PC-3 (cell line): ENCODE data around the gene PTOV1. TPM values are rescaled to one million over a fixed set of nuclear protein-coding genes. Genes with fewer than 3 reads are reported as not detected.

Experiments
- ATAC-seq: fragments of 200-7000 bp; cut with Tn5 transposase; 2 replicates; pipeline ENCODE4 v1.9.1; 2020; ENCODE audit warnings: mild to moderate bottlenecking, moderate library complexity
- BruUV-seq: library from RNA; stranded (reverse); fragments of 400-500 nt; replicated peaks from 2 replicates; lab custom pipeline; 2021; lab: Mats Ljungman, UMichigan
- CTCF ChIA-PET: fragments of 300-600 bp; sonication (Branson Sonifier 250); formaldehyde crosslinking; loops from one replicate; lab custom pipeline; 2022; ENCODE audit warnings: antibody characterized with exemption; lab: Charles Lee
- POLR2A ChIA-PET: fragments of 300-600 bp; sonication (Branson Sonifier 250); formaldehyde crosslinking; loops from one replicate; lab custom pipeline; 2022; ENCODE audit warnings: antibody characterized with exemption; ENCODE audit not compliant: unreplicated experiment; lab: Charles Lee
- DNase-seq: peaks from one replicate; pipeline ENCODE4 v3.0.0-alpha.2; 2015
- H2AFZ ChIP-seq: fragments of 300-600 bp; sonication (generic); 2 replicates; pipeline ENCODE4 v1.6.0; 2016; ENCODE audit warnings: antibody characterized with exemption, low read length
- H3F3A ChIP-seq: fragments of 300-600 bp; sonication (generic); one replicate; pipeline ENCODE4 v1.6.0; 2017; ENCODE audit warnings: antibody characterized with exemption, low read length, control low read depth, mild to moderate bottlenecking; ENCODE audit not compliant: unreplicated experiment
- H3K27ac ChIP-seq: fragments of 300-600 bp; sonication (generic); 2 replicates; pipeline ENCODE4 v1.5.1; 2016; ENCODE audit warnings: mild to moderate bottlenecking, low read length
- H3K27me3 ChIP-seq: fragments of 300-600 bp; sonication (generic); 2 replicates; pipeline ENCODE4 v1.6.1; 2016; ENCODE audit warnings: low read length, mixed read lengths
- H3K36me3 ChIP-seq: fragments of 300-600 bp; sonication (generic); 2 replicates; pipeline ENCODE4 v1.6.1; 2016; ENCODE audit warnings: low read depth, mixed run types, low read length, mixed read lengths
- H3K4me1 ChIP-seq: fragments of 300-600 bp; sonication (generic); 2 replicates; pipeline ENCODE4 v1.5.1; 2016; ENCODE audit warnings: low read length; ENCODE audit not compliant: insufficient read depth
- H3K4me2 ChIP-seq: fragments of 300-600 bp; sonication (generic); 2 replicates; pipeline ENCODE4 v1.6.0; 2016; ENCODE audit warnings: low read length
- H3K4me3 ChIP-seq: fragments of 300-600 bp; sonication (generic); 2 replicates; pipeline ENCODE4 v1.5.1; 2016; ENCODE audit warnings: mild to moderate bottlenecking, low read length, mixed read lengths
- H3K79me2 ChIP-seq: fragments of 300-600 bp; sonication (generic); 2 replicates; pipeline ENCODE4 v1.6.1; 2017; ENCODE audit warnings: low read length, mixed read lengths
- H3K9ac ChIP-seq: fragments of 300-600 bp; sonication (generic); 2 replicates; pipeline ENCODE4 v1.6.0; 2016; ENCODE audit warnings: mild to moderate bottlenecking, low read length
- H3K9me2 ChIP-seq: fragments of 300-600 bp; sonication (generic); replicated peaks from 2 replicates; pipeline ENCODE4 v1.6.1; 2016; ENCODE audit warnings: mixed run types, low read length, mixed read lengths
- H3K9me3 ChIP-seq: fragments of 300-600 bp; sonication (generic); 2 replicates; pipeline ENCODE4 v1.6.1; 2016; ENCODE audit warnings: low read length, mixed read lengths
- H4K20me1 ChIP-seq: fragments of 300-600 bp; sonication (generic); 2 replicates; pipeline ENCODE4 v1.6.1; 2016; ENCODE audit warnings: low read length, mixed read lengths
- CTCF ChIP-seq: fragments of 300-600 bp; sonication (generic); conservative IDR thresholded peaks from 2 replicates; pipeline ENCODE4 v1.5.1; 2017; ENCODE audit warnings: antibody characterized with exemption, low read depth, mild to moderate bottlenecking, low read length
- EZH2 ChIP-seq: fragments of 300-600 bp; sonication (generic); IDR thresholded peaks from one replicate; pipeline ENCODE4 v1.6.1; 2017; ENCODE audit warnings: antibody characterized with exemption, mild to moderate bottlenecking, low read length; ENCODE audit not compliant: unreplicated experiment
- EZH2phosphoT487 ChIP-seq: fragments of 300-600 bp; sonication (generic); IDR thresholded peaks from 2 replicates; pipeline ENCODE4 v1.6.1; 2018; ENCODE audit warnings: mild to moderate bottlenecking, antibody characterized with exemption, low read length, borderline replicate concordance
- intact Hi-C: fragments of 100-400 bp; cut with micrococcal nuclease; formaldehyde crosslinking; loops from 2 replicates; pipeline ENCODE4 v1.9.0; 2023
- total RNA-seq: library from RNA; depleted of rRNA; stranded (reverse); fragments of >200 nt; gene quantifications from 2 replicates; pipeline ENCODE4 v1.2.3, GENCODE V29; 2014

PTOV1 gene
- total RNA-seq, 1 experiment from 2014 or later = 148 TPM

GRCh38 chr19:49858088-49858985 lies 7.4 kb downstream of the PTOV1 start:
- H3K9me2 ChIP-seq = no peaks in the 10 kb centered on the region
- H3K4me3 ChIP-seq = no peak overlapping the region
- ATAC-seq (peak; percentile 4), DNase-seq (peak; percentile 15)
- no peaks in the 10 kb centered on the region for H3K27me3 ChIP-seq
- no peak overlapping the region for H3K4me2 ChIP-seq
- ChIA-PET POLR2A (interaction anchor here (0.6 kb wide), 2 partner anchors 40 to 172 kb away, joined by 5 read pairs; partner anchors contain the start of gene MED25), CTCF (no interaction called here)
- H3F3A ChIP-seq = peaks cover 5% of the 10 kb centered on the region
- no peaks in the 10 kb centered on the region; the same call in 1 of the 2 replicates for H3K4me1 ChIP-seq
- peaks cover 45% of the 10 kb centered on the region for H3K36me3 ChIP-seq
- intact Hi-C loops = no loop called here
- BruUV-seq = no TSS peak
- H3K9ac ChIP-seq = no peak overlapping the region
- peaks cover 17% of the 10 kb centered on the region for H3K79me2 ChIP-seq
- no peak overlapping the region for H3K27ac ChIP-seq
- H4K20me1 ChIP-seq = peaks cover 22% of the 10 kb centered on the region; the same call in 1 of the 2 replicates
- H2AFZ ChIP-seq = no peak overlapping the region
- peak; percentile 25; the same call in 1 of the 2 replicates for TF ChIP-seq CTCF
- no peak for TF ChIP-seq EZH2phosphoT487
- no peak for TF ChIP-seq EZH2
- H3K9me3 ChIP-seq = no peaks in the 10 kb centered on the region

GRCh38 chr19:49859682-49860335 lies 8.8 kb downstream of the PTOV1 start:
- Histone ChIP-seq H3K4me3 (no peak overlapping the region), H3K36me3 (peaks cover 60% of the 10 kb centered on the region), H3K27me3 (no peaks in the 10 kb centered on the region), H3K4me1 (no peaks in the 10 kb centered on the region), H3K9me3 (no peaks in the 10 kb centered on the region), H2AFZ (no peak overlapping the region), H3K9ac (no peak overlapping the region), H3K9me2 (no peaks in the 10 kb centered on the region), H3K4me2 (no peak overlapping the region), H3K79me2 (peaks cover 20% of the 10 kb centered on the region), H3F3A (peaks cover 5% of the 10 kb centered on the region), H3K27ac (no peak overlapping the region), H4K20me1 (peaks cover 19% of the 10 kb centered on the region)
- POLR2A ChIA-PET = no interaction called here
- intact Hi-C loops = no loop called here
- TF ChIP-seq EZH2phosphoT487 (no peak), EZH2 (no peak), CTCF (no peak)
- DNase-seq = no peak
- no TSS peak for BruUV-seq
- ATAC-seq = no peak
- CTCF ChIA-PET = no interaction called here
